IPS-11a (cell line): ENCODE measurements around the gene UBR3.
"Not testable (repeated sequence)": the region's sequence is repeated elsewhere in the genome, so short reads cannot be mapped to it uniquely, and the experiment has no call there.

Experiments
- H3K4me3 ChIP-seq: one replicate; pipeline ENCODE4 v1.5.1; 2013; ENCODE audit warnings: low read depth, low read length, control low read depth

The UBR3 gene

DNA sequence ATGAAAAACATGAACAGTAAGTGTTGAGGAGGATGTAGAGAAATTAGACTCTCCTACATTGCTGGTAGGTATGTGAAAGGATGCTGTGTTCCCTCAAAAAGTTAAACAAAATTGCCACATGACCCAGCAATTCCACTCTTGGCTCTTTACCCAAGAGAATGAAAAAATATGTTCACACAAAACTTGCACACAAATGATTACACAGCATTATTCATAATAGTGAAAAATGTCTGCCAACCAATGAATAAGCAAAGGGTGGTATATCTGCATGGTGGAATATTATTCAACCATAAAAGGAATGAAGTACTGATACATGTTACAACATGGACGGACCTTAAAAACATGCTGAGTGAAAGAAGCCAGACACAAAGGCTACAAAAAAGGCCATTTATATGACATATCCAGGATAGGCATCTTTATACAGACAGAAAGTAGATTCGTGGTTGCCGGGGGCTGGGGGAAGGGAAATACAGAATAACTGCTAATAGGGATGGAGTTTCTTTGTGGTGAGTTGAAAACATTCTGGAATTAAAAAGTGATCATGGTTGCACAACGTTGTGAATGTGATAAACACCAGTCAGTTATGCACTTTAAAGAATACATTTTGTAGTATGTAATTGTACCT, 265.3 kb downstream of the UBR3 start:
- H3K4me3 ChIP-seq = no peak overlapping the region

GRCh38 chr2:170095380-170095779, 268.1 kb downstream of the UBR3 start:
- H3K4me3 ChIP-seq = no peak overlapping the region

- no peak overlapping the region for H3K4me3 ChIP-seq
Observed at GRCh38 chr2:170098626-170099312, 271.5 kb downstream of the UBR3 start.

DNA sequence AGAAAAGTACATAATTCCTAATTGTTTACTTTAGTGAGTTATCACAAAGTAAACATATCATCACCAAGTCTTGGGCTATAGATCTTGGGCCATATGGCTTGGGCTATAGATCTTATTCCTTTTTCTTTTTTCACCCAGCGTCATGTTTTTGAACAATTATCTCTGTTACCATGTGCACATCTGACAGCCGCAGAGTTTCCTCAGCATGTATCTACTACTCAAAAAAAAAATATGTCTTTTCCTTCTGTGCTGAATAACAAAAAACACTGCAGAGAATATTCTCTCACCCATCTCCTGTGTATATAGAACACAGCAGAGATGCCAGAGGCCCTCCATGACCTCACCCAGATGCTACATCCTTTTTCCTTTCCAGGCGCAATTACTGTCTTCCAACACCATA, 274.5 kb downstream of the UBR3 start:
- no peak overlapping the region for H3K4me3 ChIP-seq

DNA sequence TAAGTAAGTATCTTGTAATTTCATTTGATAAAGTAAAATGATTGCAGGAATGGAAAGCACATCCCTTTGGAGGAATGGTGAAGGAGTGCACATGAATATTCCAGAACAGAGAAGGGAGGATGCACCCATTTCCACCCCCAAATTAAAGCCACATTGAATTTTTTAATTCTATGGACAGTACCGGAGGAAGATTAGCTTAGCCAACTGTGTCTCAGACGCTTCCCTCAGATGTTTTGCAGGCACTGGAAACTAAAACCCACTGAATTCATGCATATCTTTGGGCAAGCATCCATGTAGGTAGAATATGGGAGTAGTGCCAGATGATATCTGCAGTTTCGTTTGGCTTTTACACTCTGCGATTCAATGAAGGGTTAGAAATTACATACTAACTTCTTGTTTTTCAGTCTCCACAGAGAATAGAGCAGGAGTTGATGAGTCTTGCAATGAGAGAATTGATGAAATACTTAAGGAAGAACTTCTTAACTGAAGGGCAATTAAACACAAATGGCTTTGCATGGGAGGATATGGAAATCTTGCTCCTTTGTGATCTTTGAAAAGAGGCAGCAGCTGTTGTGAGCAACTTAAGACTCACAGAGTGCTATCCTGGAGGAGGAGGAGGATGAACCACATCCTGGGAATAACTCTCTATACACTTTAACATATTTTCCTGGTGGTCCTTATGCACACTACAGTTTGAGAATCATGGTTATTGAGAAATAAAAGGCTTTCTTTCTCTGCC, 279.0 kb downstream of the UBR3 start:
- no peak overlapping the region for H3K4me3 ChIP-seq

DNA sequence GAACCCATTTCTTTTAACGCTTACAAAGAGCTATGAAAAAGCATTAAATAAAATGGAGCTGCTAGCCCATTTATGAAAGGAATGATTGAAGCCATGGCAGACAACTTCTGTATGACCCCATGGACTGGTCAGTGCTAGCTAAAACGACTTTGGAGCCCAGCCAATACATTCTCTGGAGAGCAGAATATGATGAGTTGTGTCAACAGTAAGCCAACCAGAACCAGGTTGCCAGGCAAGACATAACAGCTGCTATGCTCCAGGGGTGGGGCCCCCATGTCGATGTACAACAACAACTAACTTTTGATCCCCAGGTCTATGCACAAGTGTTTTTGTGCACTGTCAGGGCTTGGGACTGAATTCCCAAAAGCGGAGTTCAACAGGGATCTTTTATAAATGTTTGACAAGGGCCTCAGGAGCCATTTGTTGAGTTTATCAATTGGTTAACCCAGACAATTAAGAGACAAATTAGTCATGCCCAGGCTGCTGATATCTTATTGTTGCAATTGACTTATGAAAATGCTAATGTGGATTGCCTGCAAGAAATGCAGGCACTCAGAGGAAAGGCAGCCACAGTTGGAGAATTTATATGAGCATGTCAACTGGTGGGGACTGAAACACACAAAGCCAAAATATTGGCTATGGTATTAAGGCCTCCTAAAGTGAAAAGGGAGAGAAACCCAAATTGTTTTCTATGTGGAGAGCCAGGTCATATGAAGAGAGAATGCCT, 286.1 kb downstream of the UBR3 start:
- H3K4me3 ChIP-seq = no peak overlapping the region

GRCh38 chr2:170115501-170116229, 288.4 kb downstream of the UBR3 start:
- H3K4me3 ChIP-seq = no peak overlapping the region

DNA sequence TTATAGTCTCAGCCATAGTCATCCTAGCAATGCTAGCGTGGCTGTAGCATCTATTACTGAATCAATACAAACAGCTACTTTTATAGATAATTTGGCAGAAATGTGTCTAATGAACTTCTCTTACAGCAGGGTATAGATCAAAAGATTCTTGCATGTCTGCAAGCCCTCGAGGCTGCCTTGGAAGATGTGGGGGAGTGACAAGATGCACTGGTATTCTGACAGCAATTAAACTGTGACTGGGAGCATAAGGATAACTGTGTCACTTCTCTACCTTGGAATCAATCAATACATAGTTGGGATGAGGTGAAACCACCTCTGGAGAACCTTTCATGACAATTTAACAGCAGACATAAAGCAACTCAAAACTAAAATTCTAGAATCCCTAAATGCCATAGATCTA, 291.4 kb downstream of the UBR3 start:
- H3K4me3 ChIP-seq = no peak overlapping the region

DNA sequence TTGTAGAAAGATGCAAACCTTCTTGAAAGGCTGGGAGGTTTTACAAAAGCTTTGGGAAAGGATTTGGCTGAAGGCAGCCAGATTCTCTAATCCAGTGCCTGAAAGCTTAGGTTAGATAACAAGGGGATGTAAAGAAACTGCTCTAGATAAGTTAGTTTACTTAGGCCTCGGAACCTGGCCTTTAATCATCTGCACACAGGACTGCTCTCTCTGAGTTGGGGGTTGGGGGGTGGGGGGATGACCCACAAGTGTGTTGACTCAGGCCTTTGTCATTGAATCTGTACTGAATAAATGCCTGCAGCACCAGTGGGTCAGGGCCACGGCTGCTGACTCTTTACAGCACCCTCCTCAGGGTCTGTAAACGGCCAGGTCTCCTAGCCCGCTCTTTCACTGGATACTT, 292.1 kb downstream of the UBR3 start:
- not testable (repeated sequence) for H3K4me3 ChIP-seq

GRCh38 chr2:170121689-170122088, 294.4 kb downstream of the UBR3 start:
- H3K4me3 ChIP-seq = no peak overlapping the region

DNA sequence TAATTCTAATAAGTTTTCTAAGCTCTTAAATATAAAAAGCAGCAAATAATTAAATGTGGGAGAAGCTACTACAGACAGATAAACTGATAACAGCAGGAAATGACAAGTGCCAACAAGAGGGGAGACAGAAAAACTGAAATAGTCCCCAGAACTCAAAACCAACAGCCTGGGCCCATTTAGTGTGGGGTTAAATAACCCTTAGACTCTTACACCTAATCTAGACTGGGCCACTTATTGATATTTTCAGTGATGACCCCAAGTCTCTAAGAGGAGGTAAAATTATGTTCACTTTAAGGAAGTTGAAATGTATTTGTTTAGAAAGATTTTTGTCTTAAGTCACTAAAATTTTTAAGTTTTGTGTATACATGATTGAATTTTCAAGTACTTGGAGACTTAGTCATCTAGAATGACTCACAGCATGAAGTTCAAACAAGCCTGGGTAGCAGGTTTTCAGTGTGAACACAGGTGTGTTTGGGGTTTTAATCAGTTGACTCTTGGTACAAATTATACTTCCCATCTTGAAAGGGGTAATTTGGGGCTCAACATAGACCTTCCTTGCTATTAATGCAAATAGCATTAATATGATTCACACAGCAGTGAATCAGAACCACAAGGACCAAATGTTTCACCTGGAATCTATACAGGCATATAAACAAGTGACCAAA, 295.8 kb downstream of the UBR3 start:
- H3K4me3 ChIP-seq = no peak overlapping the region

DNA sequence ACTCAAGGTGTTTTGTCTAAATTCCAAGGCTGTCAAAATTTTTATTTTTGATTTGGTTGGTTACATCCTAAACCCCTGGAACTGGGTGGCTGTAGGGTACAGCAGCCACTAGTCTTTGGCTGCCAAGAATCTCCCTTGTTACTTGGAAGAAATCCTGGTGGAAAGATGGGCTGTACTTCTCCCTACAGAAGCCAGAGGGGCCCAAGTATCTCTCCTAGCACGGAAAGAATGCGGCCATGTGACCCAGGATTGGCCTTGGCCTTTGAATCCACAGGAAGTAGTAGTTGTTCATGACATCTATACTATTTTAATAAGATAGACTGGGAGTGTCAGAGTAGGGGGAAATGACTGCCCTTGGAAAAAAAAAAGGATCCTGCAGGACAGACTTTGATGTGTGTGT, 296.3 kb downstream of the UBR3 start:
- no peak overlapping the region for H3K4me3 ChIP-seq

DNA sequence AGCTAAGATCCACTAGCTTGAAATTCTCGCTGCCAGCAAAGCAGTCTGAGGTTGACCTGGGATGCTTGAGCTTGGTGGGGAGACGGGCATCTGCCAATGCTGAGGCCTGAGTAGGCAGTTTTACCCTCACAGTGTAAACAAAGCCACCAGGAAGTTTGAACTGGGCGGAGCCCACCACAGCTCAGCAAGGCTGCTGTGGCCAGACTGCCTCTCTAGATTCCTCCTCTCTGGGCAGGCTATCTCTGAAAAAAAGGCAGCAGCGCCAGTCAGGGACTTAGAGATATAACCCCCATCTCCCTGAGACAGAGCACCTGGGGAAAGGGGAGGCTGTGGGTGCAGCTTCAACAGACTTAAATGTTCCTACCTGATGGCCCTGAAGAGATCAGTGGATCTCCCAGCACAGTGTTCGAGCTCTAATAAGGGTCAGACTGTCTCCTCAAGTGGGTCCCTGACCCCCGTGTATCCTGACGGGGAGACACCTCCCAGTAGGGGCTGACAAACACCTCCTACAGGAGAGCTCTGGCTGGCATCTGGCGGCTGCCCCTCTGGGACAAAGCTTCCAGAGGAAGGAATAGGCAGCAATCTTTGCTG, 299.0 kb downstream of the UBR3 start:
- H3K4me3 ChIP-seq = not testable (repeated sequence)
